WTC11 (cell line): Measurements from ENCODE around the gene GRB10. TPM values are rescaled to one million over a fixed set of nuclear protein-coding genes. Genes with fewer than 3 reads are reported as not detected.

Experiments used
- ATAC-seq: fragments of 200-7000 bp; cut with Tn5 transposase; 2 replicates; pipeline ENCODE4 v1.10.0; 2021; ENCODE audit warnings: mild to moderate bottlenecking, moderate library complexity
- CTCF ChIA-PET: fragments of 300-600 bp; sonication (Branson Sonifier 250); formaldehyde crosslinking; loops from one replicate; lab custom pipeline; 2021; ENCODE audit warnings: antibody characterized with exemption; lab: Charles Lee
- POLR2A ChIA-PET: fragments of 350-600 bp; sonication (Branson Sonifier 250); formaldehyde crosslinking; loops from one replicate; lab custom pipeline; 2021; ENCODE audit warnings: antibody characterized with exemption; lab: Charles Lee
- DNase-seq: peaks from one replicate; pipeline ENCODE4 v3.0.0; 2021; ENCODE audit warnings: low spot score
- H3K27ac Mint-ChIP-seq: 2 replicates; pipeline ENCODE4 v1.8.0; 2021; ENCODE audit warnings: mixed read lengths
- H3K27me3 Mint-ChIP-seq: 2 replicates; pipeline ENCODE4 v1.8.0; 2021; ENCODE audit warnings: low read depth, mild to moderate bottlenecking, moderate library complexity, mixed read lengths
- H3K36me3 Mint-ChIP-seq: 2 replicates; pipeline ENCODE4 v1.8.0; 2021; ENCODE audit warnings: mixed read lengths
- H3K4me1 Mint-ChIP-seq: 2 replicates; pipeline ENCODE4 v1.8.0; 2022; ENCODE audit warnings: mixed read lengths
- H3K4me3 Mint-ChIP-seq: 2 replicates; pipeline ENCODE4 v1.8.0; 2021; ENCODE audit warnings: mild to moderate bottlenecking, moderate library complexity, mixed read lengths
- H3K9me3 Mint-ChIP-seq: 2 replicates; pipeline ENCODE4 v1.8.0; 2021; ENCODE audit warnings: mixed read lengths
- AFF4 ChIP-seq: sonication (generic); formaldehyde crosslinking; IDR thresholded peaks from 2 replicates; pipeline ENCODE4 v1.8.1; 2023; ENCODE audit warnings: mild to moderate bottlenecking, missing genetic modification reagents, borderline replicate concordance
- ARID4B ChIP-seq: sonication (generic); formaldehyde crosslinking; IDR thresholded peaks from 2 replicates; pipeline ENCODE4 v1.8.0; 2023; ENCODE audit warnings: missing genetic modification reagents, mild to moderate bottlenecking, borderline replicate concordance
- CREB1 ChIP-seq: sonication (generic); formaldehyde crosslinking; IDR thresholded peaks from 2 replicates; pipeline ENCODE4 v1.8.0; 2023; ENCODE audit warnings: mild to moderate bottlenecking, missing genetic modification reagents
- E2F5 ChIP-seq: sonication (generic); formaldehyde crosslinking; IDR thresholded peaks from 2 replicates; pipeline ENCODE4 v1.8.1; 2022; ENCODE audit warnings: mild to moderate bottlenecking, moderate library complexity, missing genetic modification reagents
- ELF4 ChIP-seq: sonication (generic); formaldehyde crosslinking; IDR thresholded peaks from 2 replicates; pipeline ENCODE4 v1.8.1; 2022; ENCODE audit warnings: low read depth, mild to moderate bottlenecking, moderate library complexity, missing genetic modification reagents
- FOXJ3 ChIP-seq: sonication (generic); formaldehyde crosslinking; IDR thresholded peaks from 2 replicates; pipeline ENCODE4 v1.9.0; 2021; ENCODE audit warnings: missing genetic modification reagents, mild to moderate bottlenecking, borderline replicate concordance
- FOXP1 ChIP-seq: sonication (generic); formaldehyde crosslinking; IDR thresholded peaks from 2 replicates; pipeline ENCODE4 v1.8.0; 2022; ENCODE audit warnings: missing genetic modification reagents, mild to moderate bottlenecking, moderate library complexity, borderline replicate concordance
- HMGA2 ChIP-seq: fragments of 250-450 bp; sonication (Bioruptor Pico); IDR thresholded peaks from 2 replicates; pipeline ENCODE4 v1.4.0; 2021; ENCODE audit warnings: mild to moderate bottlenecking, moderate library complexity
- MLX ChIP-seq: sonication (generic); formaldehyde crosslinking; IDR thresholded peaks from 2 replicates; pipeline ENCODE4 v1.8.1; 2023; ENCODE audit warnings: mild to moderate bottlenecking, missing genetic modification reagents, moderate library complexity
- MXD4 ChIP-seq: fragments of 250-450 bp; sonication (Bioruptor Pico); IDR thresholded peaks from 2 replicates; pipeline ENCODE4 v1.8.0; 2021; ENCODE audit warnings: mild to moderate bottlenecking, moderate library complexity, borderline replicate concordance
- PRDM15 ChIP-seq: sonication (generic); formaldehyde crosslinking; IDR thresholded peaks from 2 replicates; pipeline ENCODE4 v1.8.0; 2022; ENCODE audit warnings: missing genetic modification reagents
- SMAD3 ChIP-seq: sonication (generic); formaldehyde crosslinking; IDR thresholded peaks from 2 replicates; pipeline ENCODE4 v1.8.0; 2022; ENCODE audit warnings: missing genetic modification reagents, mild to moderate bottlenecking, borderline replicate concordance
- SOX15 ChIP-seq: fragments of 250-450 bp; sonication (Bioruptor Pico); IDR thresholded peaks from 2 replicates; pipeline ENCODE4 v1.9.0; 2021; ENCODE audit warnings: mild to moderate bottlenecking
- TCF7 ChIP-seq: sonication (generic); formaldehyde crosslinking; IDR thresholded peaks from 2 replicates; pipeline ENCODE4 v1.8.0; 2022; ENCODE audit warnings: mild to moderate bottlenecking, low read depth, missing genetic modification reagents, moderate library complexity
- TEAD1 ChIP-seq: sonication (generic); formaldehyde crosslinking; IDR thresholded peaks from 2 replicates; pipeline ENCODE4 v1.8.0; 2022; ENCODE audit warnings: mild to moderate bottlenecking, missing genetic modification reagents
- TEAD4 ChIP-seq: sonication (generic); formaldehyde crosslinking; IDR thresholded peaks from 2 replicates; pipeline ENCODE4 v1.8.0; 2022; ENCODE audit warnings: mild to moderate bottlenecking, missing genetic modification reagents
- ZNF281 ChIP-seq: sonication (generic); formaldehyde crosslinking; IDR thresholded peaks from 2 replicates; pipeline ENCODE4 v1.8.0; 2023; ENCODE audit warnings: mild to moderate bottlenecking, missing genetic modification reagents
- ZNF317 ChIP-seq: sonication (generic); formaldehyde crosslinking; IDR thresholded peaks from 2 replicates; pipeline ENCODE4 v1.8.1; 2023; ENCODE audit warnings: low read depth, mild to moderate bottlenecking, moderate library complexity, missing genetic modification reagents, borderline replicate concordance
- total RNA-seq: library from RNA; stranded (reverse); gene quantifications from 3 replicates; pipeline ENCODE4 v1.2.3, GENCODE V29; 2021

Gene GRB10
- total RNA-seq, 1 experiment from 2014 or later, result 103 TPM

GRCh38 chr7:50714857-50715256, 67.8 kb downstream of the GRB10 start (continued):
- TF ChIP-seq TEAD1, result no peak
- TF ChIP-seq TCF7 (CRISPR knock-in tag), result no peak
- no peak for TF ChIP-seq MXD4 (CRISPR knock-in tag)
- TF ChIP-seq TEAD4, result no peak
- no peak for TF ChIP-seq PRDM15 (CRISPR knock-in tag)
- no peak for TF ChIP-seq FOXP1 (CRISPR knock-in tag)
- no peak for TF ChIP-seq ZNF317 (CRISPR knock-in tag)
- TF ChIP-seq MLX (CRISPR knock-in tag), result no peak
- no peak for TF ChIP-seq AFF4 (CRISPR knock-in tag)
- TF ChIP-seq HMGA2 (CRISPR knock-in tag), result no peak

- ATAC-seq (no peak), DNase-seq (no peak)
- no peak overlapping the region for H3K27ac Mint-ChIP-seq
- H3K9me3 Mint-ChIP-seq, result peaks cover 3% of the 10 kb centered on the region; the same call in 1 of the 2 replicates
- ChIA-PET POLR2A (no interaction called here), CTCF (no interaction called here)
- no peak overlapping the region for H3K4me3 Mint-ChIP-seq
- peaks cover 36% of the 10 kb centered on the region for H3K4me1 Mint-ChIP-seq
- H3K36me3 Mint-ChIP-seq, result no peaks in the 10 kb centered on the region; the same call in 1 of the 2 replicates
- no peaks in the 10 kb centered on the region for H3K27me3 Mint-ChIP-seq
- TF ChIP-seq HMGA2 (CRISPR knock-in tag) (no peak), CREB1 (no peak), SOX15 (CRISPR knock-in tag) (no peak), SMAD3 (CRISPR knock-in tag) (no peak), ZNF281 (CRISPR knock-in tag) (no peak), FOXJ3 (CRISPR knock-in tag) (no peak), E2F5 (CRISPR knock-in tag) (no peak), ARID4B (CRISPR knock-in tag) (no peak), ELF4 (CRISPR knock-in tag) (no peak)
Measured at GRCh38 chr7:50713123-50713965, 69.4 kb downstream of the GRB10 start.
